CD4-positive, alpha-beta T cell treated with Interleukin-6 at 100 ng/mL for 8 hours (primary cell): ENCODE measurements around the gene N4BP3.

Experiments
- DNase-seq: peaks from one replicate; pipeline ENCODE4 v3.0.0-alpha.2; 2020; ENCODE audit warnings: mixed read lengths, low spot score

The N4BP3 gene

DNA sequence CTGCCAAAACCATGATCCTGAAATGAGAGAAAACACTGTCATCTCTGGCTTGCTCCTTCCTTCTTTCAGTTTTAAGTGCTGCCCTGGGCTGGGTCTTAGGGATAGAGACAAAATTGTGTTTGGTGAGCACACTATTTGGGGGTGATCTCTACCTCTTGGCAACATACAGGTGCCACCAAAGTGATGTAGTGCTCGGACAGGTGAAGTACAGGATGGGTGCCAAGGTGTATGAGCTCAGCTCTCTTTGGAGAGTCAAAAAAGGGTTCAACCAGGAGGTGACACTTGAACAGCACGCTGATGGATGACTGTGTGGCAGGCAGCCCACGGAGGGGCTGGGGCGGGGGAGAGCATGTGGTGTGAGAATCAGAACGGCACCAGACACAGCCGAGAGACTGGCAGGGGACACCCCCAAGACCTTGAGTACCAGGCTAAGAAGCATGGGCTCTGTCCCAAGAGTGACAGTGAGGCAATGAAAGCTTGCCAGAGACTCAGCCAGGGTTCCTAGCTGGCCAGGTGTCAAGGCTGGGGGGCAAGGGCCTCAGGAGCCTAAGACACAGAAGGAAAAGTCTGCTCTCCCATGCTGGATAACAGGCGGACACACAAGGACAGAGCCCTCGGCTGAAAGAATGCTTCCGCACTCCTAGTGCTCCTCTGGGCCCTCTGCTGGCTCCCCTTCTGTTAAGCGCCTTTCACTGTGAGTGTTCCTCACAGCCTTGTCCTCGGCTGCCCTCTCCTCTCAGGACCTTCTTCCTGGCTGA lies 37.8 kb downstream of the N4BP3 start:
- DNase-seq = no peak

DNA sequence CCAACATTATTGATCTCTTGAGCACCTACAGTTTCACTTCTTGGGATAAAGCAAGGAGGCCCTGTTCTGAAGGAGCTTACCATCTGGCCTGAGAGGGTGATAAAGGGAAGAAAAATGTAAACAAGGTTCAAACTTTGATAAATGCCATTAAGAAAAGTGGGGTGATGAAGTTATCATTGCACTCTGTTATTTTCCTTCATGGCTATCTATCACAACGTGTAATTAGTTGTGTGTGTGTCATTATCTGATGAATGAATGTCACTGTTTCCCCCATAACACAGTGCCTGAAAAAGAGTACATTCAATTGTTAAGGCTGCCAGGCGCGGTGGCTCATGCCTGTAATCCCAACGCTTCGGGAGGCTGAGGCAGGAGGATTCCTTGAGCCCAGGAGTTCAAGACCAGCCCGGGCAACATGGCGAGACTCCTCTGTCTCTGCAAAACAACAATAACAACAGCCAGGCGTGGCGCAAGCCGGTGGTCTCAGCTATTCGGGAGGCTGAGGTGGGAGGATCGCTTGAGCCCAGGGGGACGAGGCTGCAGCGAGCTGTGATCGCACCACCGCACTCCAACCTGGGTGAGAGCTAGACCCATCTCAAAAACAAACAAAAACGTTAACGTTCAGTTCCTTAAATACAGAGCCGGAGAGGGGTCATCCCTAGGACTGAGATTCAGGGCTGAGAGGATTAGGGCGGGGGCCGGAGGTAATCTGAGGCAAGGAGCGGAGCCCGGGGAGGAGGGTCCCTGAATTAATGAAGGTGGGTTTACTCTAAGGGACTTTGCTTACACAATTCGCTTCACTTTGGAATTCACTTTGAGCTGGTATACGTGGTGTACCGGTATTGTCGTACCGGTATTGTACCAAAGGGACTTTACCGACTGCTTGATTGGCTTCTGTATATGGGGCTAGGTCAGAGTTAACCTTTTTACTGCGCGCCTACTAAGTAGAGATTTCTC lies 39.4 kb downstream of the N4BP3 start:
- no peak for DNase-seq

DNA sequence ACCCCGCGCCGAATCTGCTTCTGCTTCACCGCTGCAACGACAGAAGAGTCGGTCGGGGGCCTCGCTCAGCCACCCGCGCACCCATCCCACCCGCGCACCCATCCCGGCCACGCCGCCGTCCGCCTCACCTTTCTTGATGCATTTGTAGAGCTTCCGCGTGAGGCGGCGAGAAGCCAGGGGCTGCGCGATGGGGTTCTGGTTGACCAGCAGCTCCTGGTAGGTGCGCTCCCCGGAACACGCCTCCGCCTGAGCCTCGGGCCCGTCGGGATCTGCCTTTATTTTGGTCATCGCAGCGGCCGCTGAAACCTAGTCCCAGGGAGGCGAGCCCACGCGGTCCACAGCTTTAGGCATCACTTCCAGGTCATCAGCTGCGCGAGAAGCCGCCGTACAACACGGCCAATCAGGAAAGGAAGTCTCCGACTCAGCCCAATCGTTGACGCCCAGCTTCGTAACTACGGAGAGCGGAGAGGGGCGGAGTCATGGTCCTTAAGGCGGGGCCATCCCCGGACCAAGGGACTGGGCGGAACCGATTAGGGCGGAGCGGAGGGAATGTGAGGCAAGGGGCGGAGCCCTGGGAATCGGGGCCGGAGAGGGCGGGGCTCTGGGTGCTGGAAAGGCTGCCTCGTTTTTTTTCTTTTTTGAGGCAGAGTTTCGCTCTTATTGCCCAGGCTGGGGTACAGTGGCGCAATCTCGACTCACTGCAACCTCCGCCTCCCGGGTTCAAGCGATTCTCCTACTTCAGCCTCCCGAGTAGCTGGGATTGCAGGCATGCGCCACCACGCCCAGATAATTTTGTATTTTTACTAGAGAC lies 40.4 kb downstream of the N4BP3 start, which contains the start of gene NHP2:
Gene NHP2 (minus strand): TSS at position 356 of the 811 bp plus-strand sequence. CDS start 68 bp downstream, at position 288.
- peak; percentile 98 for DNase-seq

DNA sequence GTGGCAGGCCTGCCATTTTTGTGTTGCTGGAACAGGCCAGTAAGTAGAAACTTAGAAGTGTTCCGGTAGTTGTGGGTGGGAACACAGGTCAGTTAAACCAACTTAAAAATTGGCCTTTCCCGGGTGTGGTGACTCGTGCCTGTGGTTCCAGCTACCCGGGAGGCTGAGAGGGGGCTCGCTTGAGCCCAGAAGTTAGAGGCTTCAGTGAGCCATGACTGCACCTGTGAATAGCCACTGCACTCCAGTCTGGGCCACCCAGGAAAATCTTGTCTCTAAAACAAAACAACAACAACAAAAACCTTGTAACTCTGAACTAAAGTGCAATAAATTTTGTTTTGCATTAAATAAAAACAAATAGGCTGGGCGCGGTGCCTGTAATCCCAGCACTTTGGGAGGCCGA lies 41.7 kb downstream of the N4BP3 start:
- DNase-seq = no peak

GRCh38 chr5:178160176-178160575 lies 46.8 kb downstream of the N4BP3 start:
- no peak for DNase-seq

- DNase-seq = no peak
These were observed 49.1 kb downstream of the N4BP3 start for GRCh38 chr5:178162481-178162880.

DNA sequence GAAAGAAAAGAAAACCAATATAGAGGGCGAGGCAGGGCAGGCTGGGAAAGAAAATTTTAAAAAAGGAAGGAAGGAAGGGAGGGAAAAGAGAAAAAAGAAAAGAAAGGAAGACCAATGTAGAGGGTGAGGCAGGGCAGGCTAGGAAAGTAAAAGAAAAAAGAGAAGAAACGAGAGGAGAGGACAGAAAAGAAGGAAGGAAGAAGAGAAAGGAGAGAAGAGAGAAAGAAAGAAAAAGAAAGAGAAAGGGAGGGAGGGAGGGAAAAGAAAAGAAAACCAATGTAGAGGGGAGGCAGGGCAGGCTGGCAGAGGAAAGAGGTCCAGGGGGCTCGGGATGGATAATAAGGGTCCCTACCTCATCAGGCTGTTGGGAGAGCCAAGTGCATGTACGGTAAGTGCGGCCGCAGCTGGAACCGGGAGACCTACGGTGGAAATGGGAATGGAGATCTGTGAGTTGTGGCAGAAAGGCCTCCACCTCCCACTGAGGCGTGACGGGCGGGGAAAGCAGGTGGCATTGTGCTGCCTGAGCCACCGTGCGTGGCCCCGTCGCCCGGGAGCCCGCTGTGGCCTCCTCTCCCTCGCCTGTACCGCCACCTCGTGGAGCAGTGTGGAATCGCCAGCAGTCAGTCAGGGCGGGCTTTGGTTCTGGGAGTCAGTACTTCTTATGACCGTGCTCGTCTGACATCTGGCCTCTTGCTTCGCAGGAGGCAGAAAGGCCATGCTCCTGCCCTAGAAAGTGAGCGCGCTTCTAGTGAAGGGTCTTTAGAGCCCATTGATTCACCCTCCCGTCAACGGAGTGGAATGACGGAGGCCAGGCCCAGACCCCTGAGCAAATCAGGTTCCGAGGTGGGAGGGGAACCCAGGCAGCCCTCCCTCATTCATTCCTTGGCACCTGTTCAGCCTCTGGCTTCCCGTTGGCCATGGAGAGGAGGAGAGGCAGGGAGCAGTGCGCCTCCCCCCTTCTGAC lies 50.7 kb downstream of the N4BP3 start:
- DNase-seq = peak; percentile 87

DNA sequence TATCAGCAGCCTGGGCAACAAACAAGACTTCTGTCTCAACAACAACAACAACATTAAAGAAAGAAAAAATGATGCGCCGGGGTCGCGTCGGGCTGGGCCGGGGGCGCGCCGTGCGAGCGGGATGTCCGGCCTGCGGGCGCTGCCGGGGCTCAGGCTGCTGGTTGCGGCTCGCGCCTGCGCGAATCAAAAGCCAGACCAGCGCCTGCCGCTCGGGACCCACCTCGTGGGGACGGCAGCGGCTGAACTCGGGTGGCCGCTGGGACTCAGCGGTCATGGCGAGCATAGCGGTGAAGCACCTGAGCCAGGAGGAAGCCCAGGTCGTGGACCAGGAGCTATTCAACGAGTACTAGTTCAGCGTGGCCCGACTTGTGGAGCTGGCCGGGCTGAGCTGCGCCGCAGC lies 52.2 kb downstream of the N4BP3 start:
- DNase-seq = no peak

- no peak for DNase-seq
These were observed 57.1 kb downstream of the N4BP3 start for GRCh38 chr5:178170455-178170854.

GRCh38 chr5:178174456-178174855 lies 61.1 kb downstream of the N4BP3 start:
- DNase-seq = no peak
